OCI-LY7 (cell line): Measurements from ENCODE around the gene CREB5. TPM values are rescaled to one million over a fixed set of nuclear protein-coding genes. Genes with fewer than 3 reads are reported as not detected.
"Not testable (repeated sequence)": the region's sequence is repeated elsewhere in the genome, so short reads cannot be mapped to it uniquely, and the experiment has no call there.

ENCODE experiments used
- BruUV-seq: library from RNA; stranded (reverse); fragments of 400-500 nt; replicated peaks from 2 replicates; lab custom pipeline; 2021; lab: Mats Ljungman, UMichigan
- CTCF ChIA-PET: fragments of 300-600 bp; sonication (Branson Sonifier 250); formaldehyde crosslinking; loops from one replicate; lab custom pipeline; 2022; ENCODE audit warnings: antibody characterized with exemption; ENCODE audit not compliant: unreplicated experiment; lab: Charles Lee
- POLR2A ChIA-PET: fragments of 300-600 bp; sonication (Branson Sonifier 250); formaldehyde crosslinking; loops from one replicate; lab custom pipeline; 2022; ENCODE audit warnings: antibody characterized with exemption; lab: Charles Lee
- DNase-seq: peaks from one replicate; pipeline ENCODE4 v3.0.0-alpha.2; 2015; ENCODE audit warnings: low spot score
- H2AFZ ChIP-seq: fragments of 200-600 bp; sonication (generic), shearing (Covaris generic); 2 replicates; pipeline ENCODE4 v1.6.1; 2014; ENCODE audit warnings: mild to moderate bottlenecking, antibody characterized with exemption, low read length, moderate library complexity
- H3K27ac ChIP-seq: fragments of 200-600 bp; sonication (generic); 2 replicates; pipeline ENCODE4 v1.5.1; 2014; ENCODE audit warnings: mixed run types, low read depth, mild to moderate bottlenecking, moderate library complexity, low read length, inconsistent platforms; ENCODE audit not compliant: poor library complexity, severe bottlenecking
- H3K36me3 ChIP-seq: fragments of 200-600 bp; sonication (generic); 2 replicates; pipeline ENCODE4 v1.6.1; 2014; ENCODE audit warnings: mild to moderate bottlenecking, antibody characterized with exemption, low read length, moderate library complexity, mixed read lengths; ENCODE audit not compliant: insufficient read depth
- H3K4me1 ChIP-seq: fragments of 200-600 bp; sonication (generic); 2 replicates; pipeline ENCODE4 v1.5.1; 2014; ENCODE audit warnings: mild to moderate bottlenecking, low read length; ENCODE audit not compliant: insufficient read depth, poor library complexity, severe bottlenecking
- H3K4me2 ChIP-seq: fragments of 200-600 bp; sonication (generic); 2 replicates; pipeline ENCODE4 v1.6.1; 2014; ENCODE audit warnings: mild to moderate bottlenecking, low read length
- H3K4me3 ChIP-seq: fragments of 200-600 bp; sonication (generic); 2 replicates; pipeline ENCODE4 v1.5.1; 2014; ENCODE audit warnings: mild to moderate bottlenecking, low read depth, low read length; ENCODE audit not compliant: poor library complexity, severe bottlenecking
- H3K79me2 ChIP-seq: fragments of 200-600 bp; sonication (generic); 2 replicates; pipeline ENCODE4 v1.6.1; 2016; ENCODE audit warnings: low read depth, mild to moderate bottlenecking, low read length, moderate library complexity, mixed read lengths; ENCODE audit not compliant: insufficient read depth
- H3K9me2 ChIP-seq: fragments of 200-600 bp; sonication (generic); 2 replicates; pipeline ENCODE4 v1.6.1; 2016; ENCODE audit warnings: mild to moderate bottlenecking, low read length, mixed read lengths; ENCODE audit not compliant: insufficient read depth
- H3K9me3 ChIP-seq: fragments of 200-600 bp; sonication (generic); 2 replicates; pipeline ENCODE4 v1.6.1; 2014; ENCODE audit warnings: mild to moderate bottlenecking, mixed run types, low read length, mixed read lengths
- H4K20me1 ChIP-seq: fragments of 200-600 bp; sonication (generic); 2 replicates; pipeline ENCODE4 v1.6.1; 2014; ENCODE audit warnings: mild to moderate bottlenecking, antibody characterized with exemption, low read length, moderate library complexity, mixed read lengths; ENCODE audit not compliant: insufficient read depth
- CTCF ChIP-seq: fragments of 200-600 bp; sonication (generic); conservative IDR thresholded peaks from 2 replicates; pipeline ENCODE4 v1.5.1; 2014; ENCODE audit warnings: mild to moderate bottlenecking, antibody characterized with exemption, low read length, moderate library complexity, mixed read lengths
- EZH2phosphoT487 ChIP-seq: fragments of 200-600 bp; sonication (generic); IDR thresholded peaks from 2 replicates; pipeline ENCODE4 v1.6.1; 2018; ENCODE audit warnings: low read depth, borderline replicate concordance, mild to moderate bottlenecking, mixed run types, antibody characterized with exemption, low read length, moderate library complexity, mixed read lengths
- intact Hi-C: fragments of 100-400 bp; cut with micrococcal nuclease; formaldehyde crosslinking; loops from one replicate; pipeline ENCODE4 v1.10.0; 2022; ENCODE audit not compliant: unreplicated experiment
- total RNA-seq, 2 experiments: library from RNA; depleted of rRNA in 1 of 2; stranded (reverse); fragments of >200 nt in 1 of 2; shearing (Covaris generic) in 1 of 2; gene quantifications; 2 replicates each; pipeline ENCODE4 v1.2.3, GENCODE V29; 2014 to 2022

Gene CREB5
- total RNA-seq, 2 experiments from 2014 or later = 2.0 to 13.3 TPM

DNA sequence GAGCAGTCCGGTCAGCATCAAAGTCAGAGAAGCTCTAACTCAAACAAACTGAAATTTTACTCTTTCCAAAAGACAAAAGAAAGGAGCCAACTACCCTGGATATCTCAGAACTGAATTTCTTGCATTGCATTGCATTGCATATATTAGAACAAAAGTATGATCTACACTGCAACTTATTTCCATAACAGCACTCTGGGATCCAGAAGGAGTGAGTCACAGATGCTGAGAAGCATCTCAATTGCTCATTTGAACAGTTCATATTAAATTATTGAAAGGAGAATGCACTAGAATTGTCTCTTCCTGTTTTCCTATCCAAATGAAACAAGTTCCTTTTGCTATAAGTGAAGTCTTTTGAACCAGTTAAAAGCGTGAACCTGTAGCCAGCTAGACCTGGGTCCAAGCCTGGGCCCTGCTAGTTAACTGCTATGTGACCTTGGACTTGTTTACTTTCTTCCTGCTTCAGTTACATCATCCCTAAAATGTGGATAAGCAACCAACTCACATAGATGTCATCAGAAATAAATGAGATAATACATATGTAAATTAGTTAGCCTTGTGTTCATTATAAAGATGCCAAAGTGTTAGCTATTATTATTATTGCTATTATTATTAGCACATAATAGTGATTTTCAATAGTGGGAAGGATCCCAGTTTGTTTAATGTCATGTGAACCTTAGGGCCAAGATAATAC is 184.1 kb downstream of the CREB5 start:
- Histone ChIP-seq H3K9me3 (no peaks in the 10 kb centered on the region), H3K79me2 (no peaks in the 10 kb centered on the region), H3K9me2 (no peaks in the 10 kb centered on the region), H3K36me3 (0 out of 2 replicates have a peak, but pooled peaks cover under 1% of the 10 kb centered on the region), H2AFZ (no peak overlapping the region), H3K4me3 (no peak overlapping the region), H3K4me1 (no peaks in the 10 kb centered on the region), H3K4me2 (no peak overlapping the region), H3K27ac (no peak overlapping the region), H4K20me1 (peaks cover 3% of the 10 kb centered on the region; the same call in 1 of the 2 replicates)
- no TSS peak for BruUV-seq
- POLR2A ChIA-PET = interaction anchor here (1.0 to 1.8 kb wide), 2 partner anchors 21 to 26 kb away, joined by 3 to 4 read pairs; no protein-coding TSS in a partner anchor
- TF ChIP-seq CTCF = no peak
- no peak for TF ChIP-seq EZH2phosphoT487
- intact Hi-C loops = no loop called here
- CTCF ChIA-PET = no interaction called here
- DNase-seq = no peak

GRCh38 chr7:28597284-28597683 is 185.0 kb downstream of the CREB5 start:
- TF ChIP-seq CTCF (no peak), EZH2phosphoT487 (no peak)
- no peaks in the 10 kb centered on the region for H3K79me2 ChIP-seq
- intact Hi-C loops = no loop called here
- H2AFZ ChIP-seq = no peak overlapping the region
- no peaks in the 10 kb centered on the region for H3K9me2 ChIP-seq
- no peak overlapping the region for H3K27ac ChIP-seq
- H3K9me3 ChIP-seq = no peaks in the 10 kb centered on the region; the same call in 1 of the 2 replicates
- H3K4me1 ChIP-seq = no peaks in the 10 kb centered on the region
- no peaks in the 10 kb centered on the region; the same call in 1 of the 2 replicates for H4K20me1 ChIP-seq
- no TSS peak for BruUV-seq
- H3K4me2 ChIP-seq = no peak overlapping the region
- DNase-seq = no peak
- CTCF ChIA-PET = no interaction called here
- 0 out of 2 replicates have a peak, but pooled peaks cover 4% of the 10 kb centered on the region for H3K36me3 ChIP-seq
- POLR2A ChIA-PET = no interaction called here
- H3K4me3 ChIP-seq = no peak overlapping the region

GRCh38 chr7:28598037-28598436 is 185.7 kb downstream of the CREB5 start:
- H3K27ac ChIP-seq, intact Hi-C loops, H2AFZ ChIP-seq, H3K4me2 ChIP-seq, CTCF ChIA-PET, H3K79me2 ChIP-seq, DNase-seq, H3K36me3 ChIP-seq, H4K20me1 ChIP-seq, H3K4me3 ChIP-seq, H3K9me3 ChIP-seq, H3K4me1 ChIP-seq, BruUV-seq, H3K9me2 ChIP-seq: not testable (repeated sequence)
- POLR2A ChIA-PET = interaction anchor here (0.6 kb wide), 1 partner anchor 242 kb away, joined by 3 read pairs; no protein-coding TSS in a partner anchor
